HG03432 (cell line): Measurements from ENCODE around the gene AP1S1.
A peak's percentile ranks its signal among the peaks of the same experiment; 100 is the strongest.
"Not testable (repeated sequence)": the region's sequence is repeated elsewhere in the genome, so short reads cannot be mapped to it uniquely, and the experiment has no call there.

Experiments used
- ATAC-seq: cut with Tn5 transposase; IDR thresholded peaks from one replicate; pipeline ENCODE4 v1.9.1; 2021; ENCODE audit warnings: mild to moderate bottlenecking, moderate library complexity; ENCODE audit not compliant: unreplicated experiment

The AP1S1 gene

GRCh38 chr7:101153969-101154692 lies at the start of gene AP1S1:
Gene AP1S1 (plus strand): TSS chr7:101154476. CDS start chr7:101154515, 39 bp downstream.
- peak; percentile 83 for ATAC-seq

- ATAC-seq = no peak
Measured at GRCh38 chr7:101104799-101105198, 49.5 kb upstream of the AP1S1 start.

- not testable (repeated sequence) for ATAC-seq
Measured at GRCh38 chr7:101105248-101105647, 49.0 kb upstream of the AP1S1 start.

- no peak for ATAC-seq
Measured at GRCh38 chr7:101106386-101106785, 47.9 kb upstream of the AP1S1 start.

GRCh38 chr7:101108330-101108857 lies 45.9 kb upstream of the AP1S1 start:
- no peak for ATAC-seq

GRCh38 chr7:101108961-101109360 lies 45.3 kb upstream of the AP1S1 start:
- no peak for ATAC-seq

GRCh38 chr7:101109368-101109767 lies 44.9 kb upstream of the AP1S1 start:
- no peak for ATAC-seq

- no peak for ATAC-seq
Measured at GRCh38 chr7:101111261-101111660, 43.0 kb upstream of the AP1S1 start.

- ATAC-seq = no peak
Measured at GRCh38 chr7:101112233-101112632, 42.0 kb upstream of the AP1S1 start.

GRCh38 chr7:101113140-101113539 lies 41.1 kb upstream of the AP1S1 start:
- not testable (repeated sequence) for ATAC-seq

- no peak for ATAC-seq
Measured at GRCh38 chr7:101113836-101114235, 40.4 kb upstream of the AP1S1 start.

- no peak for ATAC-seq
Measured at GRCh38 chr7:101114492-101114891, 39.8 kb upstream of the AP1S1 start.

- no peak for ATAC-seq
Measured at GRCh38 chr7:101115215-101115614, 39.1 kb upstream of the AP1S1 start.

- ATAC-seq = no peak
Measured at GRCh38 chr7:101116898-101117297, 37.4 kb upstream of the AP1S1 start.

- no peak for ATAC-seq
Measured at GRCh38 chr7:101118856-101119255, 35.4 kb upstream of the AP1S1 start.

- no peak for ATAC-seq
Measured at GRCh38 chr7:101119876-101120275, 34.4 kb upstream of the AP1S1 start.

GRCh38 chr7:101120315-101120714 lies 34.0 kb upstream of the AP1S1 start:
- no peak for ATAC-seq

GRCh38 chr7:101121631-101121990 lies 32.7 kb upstream of the AP1S1 start:
- not testable (repeated sequence) for ATAC-seq

- ATAC-seq = no peak
Measured at GRCh38 chr7:101121991-101122932, 32.0 kb upstream of the AP1S1 start.

- no peak for ATAC-seq
Measured at GRCh38 chr7:101122933-101123702, 31.2 kb upstream of the AP1S1 start.

- no peak for ATAC-seq
Measured at GRCh38 chr7:101123703-101124068, 30.6 kb upstream of the AP1S1 start.
